GM03348 (cell line): ENCODE data around the gene CREBL2.
"Not testable (repeated sequence)": the region's sequence is repeated elsewhere in the genome, so short reads cannot be mapped to it uniquely, and the experiment has no call there.

ENCODE experiments used
- DNase-seq: peaks from one replicate; pipeline ENCODE4 v3.0.0; 2012; ENCODE audit warnings: low spot score

Gene CREBL2, protein sequence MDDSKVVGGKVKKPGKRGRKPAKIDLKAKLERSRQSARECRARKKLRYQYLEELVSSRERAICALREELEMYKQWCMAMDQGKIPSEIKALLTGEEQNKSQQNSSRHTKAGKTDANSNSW

DNA sequence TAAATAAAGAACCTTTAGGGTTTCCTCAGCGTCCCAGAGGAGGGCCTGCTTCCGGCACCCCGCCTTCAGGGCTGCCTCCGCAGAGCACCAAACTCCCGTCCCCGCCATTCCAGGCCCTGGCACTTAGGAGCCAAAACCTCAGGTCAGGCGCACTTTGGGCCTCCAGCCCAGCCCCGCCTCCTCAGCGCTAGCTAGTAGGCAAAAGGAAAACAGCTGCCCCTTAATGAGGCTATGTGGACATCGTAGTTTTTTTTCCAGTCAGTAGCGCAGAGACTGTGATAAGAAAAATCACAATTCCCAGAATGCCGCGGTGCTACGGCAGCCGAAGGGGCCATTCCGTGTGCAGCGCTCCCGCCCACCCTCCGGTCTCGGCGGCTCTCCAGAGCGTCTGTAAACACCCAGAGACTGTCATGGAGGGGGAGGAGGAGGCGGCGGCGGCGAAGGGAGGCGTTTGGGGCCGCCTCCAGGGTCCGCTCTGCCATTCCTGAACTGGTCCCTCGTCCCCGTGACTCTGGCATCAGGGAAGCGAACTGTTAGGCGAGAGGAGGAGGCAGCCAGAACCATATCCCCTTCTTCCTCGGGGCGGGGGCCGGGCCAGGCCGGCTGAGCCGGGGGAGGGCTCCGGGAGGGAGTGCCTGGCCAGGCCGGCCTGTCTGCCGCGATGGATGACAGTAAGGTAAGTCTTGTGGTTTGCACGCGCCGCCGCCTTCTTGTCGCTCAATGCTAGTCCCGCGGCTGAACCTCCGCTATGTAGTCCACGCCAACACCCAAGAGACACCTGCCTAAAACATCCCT is at the start of gene CREBL2:
Gene CREBL2 (plus strand): TSS at position 365 of the 795 bp plus-strand sequence. CDS start 297 bp downstream, at position 662.
- DNase-seq = peak; percentile 93

DNA sequence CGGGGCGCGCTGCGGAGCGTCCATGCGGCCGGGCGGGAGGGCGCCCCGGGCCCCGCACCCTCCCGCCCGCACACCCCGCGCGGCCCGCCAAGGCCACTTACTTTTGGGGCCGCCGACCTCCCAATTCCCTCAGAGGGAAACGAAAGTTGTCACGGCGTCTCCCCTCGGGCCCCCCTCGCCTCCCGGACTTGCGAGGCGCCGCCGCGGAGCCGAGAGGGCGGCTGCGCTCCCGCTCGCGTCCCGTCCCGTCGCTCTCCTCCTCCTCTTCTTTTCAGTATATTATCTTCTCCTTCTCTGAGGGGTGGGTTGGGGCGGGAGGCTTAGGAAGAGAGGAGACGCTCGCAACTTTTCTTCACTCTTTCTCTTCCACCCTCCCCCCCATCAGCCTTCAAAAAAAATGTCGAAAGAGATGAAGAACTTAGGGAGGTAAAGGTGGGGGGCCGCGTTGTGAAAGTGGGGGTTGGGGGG is 49.6 kb upstream of the CREBL2 start:
- DNase-seq = peak; percentile 59

DNA sequence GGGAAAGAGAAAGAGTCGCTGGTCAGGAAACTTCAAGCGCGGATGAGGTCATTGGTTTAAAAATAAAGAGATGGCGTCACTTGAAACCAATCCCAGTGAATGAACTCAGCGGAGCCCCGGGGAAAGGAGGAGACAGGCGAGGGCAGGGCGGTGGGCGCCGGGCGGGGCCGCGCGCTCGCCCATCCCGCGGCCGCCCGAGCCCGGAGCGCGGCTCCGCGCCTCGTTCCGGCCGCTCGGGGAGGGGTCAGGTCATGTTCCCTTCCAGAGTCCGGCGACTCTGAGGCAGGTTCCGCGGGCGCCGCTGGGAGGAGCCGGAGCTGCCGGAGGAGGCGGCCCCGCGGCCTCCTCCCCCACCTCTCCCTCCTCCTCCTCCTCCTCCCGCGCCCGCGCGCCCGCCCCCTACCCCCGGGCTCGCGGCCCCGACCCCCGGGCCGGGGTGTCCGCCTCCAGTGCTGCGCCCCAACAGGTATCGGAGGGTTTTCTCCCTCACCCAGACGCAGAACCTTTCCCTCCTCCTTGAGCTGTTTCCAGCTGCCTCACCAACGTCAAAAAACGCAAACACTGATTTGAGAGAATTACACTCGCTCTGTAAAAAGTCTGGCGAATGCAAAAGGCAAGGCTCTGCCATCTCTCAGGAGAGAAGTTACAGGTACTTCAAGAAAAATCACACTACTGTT is 49.0 kb upstream of the CREBL2 start, which contains the start of gene DUSP16:
Gene DUSP16 (minus strand): TSS at position 279 of the 677 bp plus-strand sequence. CDS start 41,765 bp downstream, outside the sequence.
- peak; percentile 95 for DNase-seq

DNA sequence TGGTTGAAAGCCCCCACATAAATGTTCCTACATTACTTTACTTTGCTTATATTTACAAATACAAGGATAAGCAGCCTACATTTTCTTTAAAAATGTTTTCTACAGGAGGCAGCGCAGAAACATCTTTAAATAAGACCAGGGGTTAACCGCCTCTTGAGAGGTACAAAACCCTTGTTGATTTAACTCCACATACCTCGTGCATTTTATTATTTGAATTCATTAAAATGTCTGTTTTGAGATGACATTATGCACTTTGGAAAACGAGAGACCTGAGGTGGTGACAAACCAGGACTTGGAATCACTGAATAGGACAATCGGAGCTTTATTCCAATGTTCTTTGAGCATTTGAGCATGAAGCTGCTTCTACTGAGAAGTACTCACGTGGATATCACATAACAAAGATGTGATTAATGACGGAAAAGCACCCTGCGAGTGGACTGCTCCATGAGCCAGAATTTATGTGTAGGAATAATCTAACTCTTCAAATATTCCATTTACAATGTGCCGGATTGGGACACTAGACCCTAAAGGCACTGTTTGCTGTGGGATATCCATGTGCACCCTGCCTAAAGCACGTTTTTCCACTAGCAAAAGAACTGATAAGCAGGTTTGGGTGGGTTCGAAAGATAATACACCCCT is 48.3 kb upstream of the CREBL2 start:
- DNase-seq = no peak

DNA sequence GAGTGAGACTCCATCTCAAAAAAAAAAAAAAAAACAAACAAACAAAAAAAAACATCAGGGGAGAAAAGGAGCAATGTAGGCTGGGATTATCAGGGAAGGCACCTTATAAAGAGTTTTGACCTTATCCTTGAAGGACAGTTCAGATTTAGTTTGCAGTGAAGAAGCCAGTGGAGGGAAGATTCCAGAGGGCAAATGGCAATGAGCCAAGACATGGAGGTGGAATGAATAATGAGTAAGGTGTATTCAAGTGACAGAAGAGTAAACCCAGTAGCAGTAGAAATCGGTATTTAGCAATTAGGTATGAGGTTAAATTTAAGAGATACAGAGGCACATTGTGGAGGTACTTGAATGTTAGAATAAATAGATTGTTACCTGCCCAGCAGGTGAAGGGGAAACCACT is 46.8 kb upstream of the CREBL2 start:
- DNase-seq = no peak

DNA sequence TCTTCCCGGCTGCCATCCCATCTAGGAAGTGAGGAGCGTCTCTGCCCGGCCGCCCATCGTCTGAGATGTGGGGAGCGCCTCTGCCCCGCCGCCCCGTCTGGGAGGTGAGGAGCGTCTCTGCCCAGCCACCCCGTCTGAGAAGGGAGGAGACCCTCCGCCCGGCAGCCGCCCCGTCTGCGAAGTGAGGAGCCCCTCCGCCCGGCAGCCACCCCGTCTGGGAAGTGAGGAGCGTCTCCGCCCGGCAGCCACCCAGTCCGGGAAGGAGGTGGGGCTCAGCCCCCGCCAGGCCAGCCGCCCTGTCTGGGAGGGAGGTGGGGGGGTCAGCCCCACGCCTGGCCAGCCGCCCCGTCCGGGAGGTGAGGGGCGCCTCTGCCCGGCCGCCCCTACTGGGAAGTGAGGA is 45.7 kb upstream of the CREBL2 start:
- DNase-seq = not testable (repeated sequence)

DNA sequence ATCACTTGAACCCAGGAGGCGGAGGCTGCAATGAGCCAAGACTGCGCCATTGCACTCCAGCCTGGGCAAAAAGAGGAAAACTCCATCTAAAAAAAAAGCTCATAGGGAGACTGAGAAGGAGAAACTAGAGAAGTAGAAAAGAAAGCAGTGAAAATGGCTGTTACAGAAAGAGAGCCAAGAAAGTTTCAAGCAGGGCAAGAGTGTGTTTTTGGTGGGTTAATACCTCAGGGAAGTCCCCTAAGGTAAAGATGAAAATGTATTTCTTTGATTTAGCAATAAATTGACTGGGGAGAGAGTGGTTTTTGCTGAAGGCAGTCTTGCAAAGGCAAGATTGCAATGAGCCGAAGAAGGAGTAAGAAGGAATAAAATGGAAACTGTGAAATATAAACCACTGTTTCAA is 39.0 kb upstream of the CREBL2 start:
- DNase-seq = no peak

DNA sequence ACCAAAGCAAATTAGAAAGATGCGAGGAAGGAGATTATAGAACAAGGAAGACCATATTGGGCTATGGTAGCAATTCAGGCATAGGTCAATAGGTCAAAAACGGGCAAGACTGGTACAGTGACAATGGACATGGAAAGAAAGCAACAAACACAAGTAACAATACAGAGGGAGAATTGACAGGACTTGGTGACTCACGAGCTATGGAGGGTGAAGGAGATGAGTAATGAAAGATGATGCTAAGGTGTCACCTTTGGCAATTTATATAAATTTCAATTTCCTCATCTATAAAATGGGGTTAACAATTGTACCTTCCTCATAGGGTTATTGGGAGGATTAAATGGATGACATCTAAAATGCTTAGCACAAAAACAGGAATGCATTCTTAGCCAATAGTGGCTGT is 33.9 kb upstream of the CREBL2 start:
- no peak for DNase-seq

DNA sequence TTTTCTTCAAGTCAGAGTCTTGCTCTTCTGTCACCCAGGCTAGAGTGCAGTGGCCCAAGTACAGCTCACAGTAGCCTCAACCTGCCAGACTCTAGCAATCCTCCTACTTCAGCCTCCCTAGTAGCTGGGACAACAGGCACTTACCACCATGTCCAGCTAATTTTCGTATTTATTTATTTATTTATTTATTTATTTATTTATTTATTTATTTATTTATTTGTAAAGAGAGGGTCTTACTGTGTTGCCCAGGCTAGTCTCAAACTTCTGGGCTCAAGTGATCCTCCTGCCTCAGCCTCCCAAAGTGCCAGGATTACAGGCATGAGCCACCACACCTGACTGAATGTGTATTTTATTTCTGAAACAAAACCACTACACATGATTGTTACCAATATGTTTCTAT is 31.0 kb upstream of the CREBL2 start:
- DNase-seq = not testable (repeated sequence)

DNA sequence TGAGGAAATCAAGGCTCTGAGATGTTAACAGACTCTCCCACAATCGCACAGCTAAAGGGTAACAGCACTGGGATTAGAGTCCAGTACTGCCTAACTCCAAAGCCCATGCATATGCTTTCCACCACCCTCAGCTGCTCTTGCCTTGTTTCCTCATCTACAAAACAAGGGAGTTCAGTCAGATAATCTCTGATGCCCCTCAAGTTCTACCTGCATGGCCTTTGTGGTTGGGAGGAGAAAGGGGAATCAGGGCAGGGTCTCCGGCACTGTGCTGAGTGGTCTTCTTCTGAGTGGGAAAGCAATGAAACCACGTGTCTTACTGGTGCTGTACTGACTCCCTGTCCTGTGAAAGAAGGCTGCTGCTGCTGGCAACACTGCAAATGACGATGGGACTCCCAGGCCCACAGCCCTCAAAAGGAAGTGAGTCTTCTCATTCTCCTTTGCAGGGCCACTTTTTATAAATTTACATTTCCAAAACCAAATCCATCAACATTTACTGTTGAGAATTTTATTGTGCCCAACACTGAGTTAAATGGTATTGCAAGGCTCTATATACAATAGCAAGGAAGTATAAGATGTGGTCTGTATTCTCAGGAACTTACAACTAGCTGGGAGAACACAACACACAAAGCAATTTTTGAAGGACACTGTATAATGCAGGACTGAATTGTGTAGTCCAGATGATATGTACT is 29.3 kb upstream of the CREBL2 start:
- DNase-seq = no peak

DNA sequence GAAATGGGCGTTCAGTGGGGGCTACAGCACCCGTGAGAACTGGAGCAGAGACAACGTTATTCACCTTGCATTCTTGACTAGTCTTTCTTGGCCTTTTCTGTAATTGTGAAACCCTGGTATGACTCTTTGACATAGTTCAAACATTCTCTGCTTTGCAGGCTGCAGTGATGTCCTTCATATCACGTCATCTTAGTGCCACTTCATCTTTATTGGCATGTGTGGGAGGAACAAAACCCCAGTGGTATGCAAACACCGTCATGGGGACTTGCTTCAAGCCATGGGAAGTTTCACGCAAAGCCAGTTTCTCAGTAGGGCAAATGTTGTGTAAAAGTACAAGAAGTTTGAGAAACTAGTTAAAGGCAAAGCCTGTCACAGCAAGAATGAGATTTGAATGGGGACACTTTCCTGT is 28.8 kb upstream of the CREBL2 start:
- no peak for DNase-seq

DNA sequence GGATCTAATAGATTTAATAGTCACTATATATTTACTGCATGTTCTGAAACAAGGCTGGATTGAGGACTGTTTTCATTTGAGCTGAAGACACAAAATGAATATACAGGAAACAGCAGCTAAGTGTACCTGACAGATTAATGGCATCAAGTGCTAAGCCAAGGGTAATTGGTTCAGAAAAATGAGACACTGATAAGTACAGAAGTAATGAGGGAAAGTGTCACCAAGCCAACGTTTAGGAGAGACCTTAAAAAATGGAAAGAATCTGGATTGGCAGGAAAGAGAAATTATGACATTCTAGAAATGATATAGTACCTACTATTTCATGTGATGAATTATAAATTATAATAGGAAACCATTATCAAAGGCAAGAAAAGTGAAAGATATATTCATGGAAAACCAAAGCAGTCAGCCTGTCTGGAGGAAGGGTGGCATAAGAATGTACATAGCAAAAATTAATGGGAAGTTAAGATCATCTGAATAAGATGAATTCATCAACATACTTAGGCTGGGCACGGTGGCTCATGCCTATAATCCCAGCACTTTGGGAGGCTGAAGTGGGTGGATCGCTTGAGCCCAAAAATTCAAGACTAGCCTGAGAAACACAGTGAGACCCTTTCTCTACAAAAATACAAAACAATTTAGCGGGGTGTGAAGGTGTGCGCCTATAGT is 28.0 kb upstream of the CREBL2 start:
- DNase-seq = no peak

DNA sequence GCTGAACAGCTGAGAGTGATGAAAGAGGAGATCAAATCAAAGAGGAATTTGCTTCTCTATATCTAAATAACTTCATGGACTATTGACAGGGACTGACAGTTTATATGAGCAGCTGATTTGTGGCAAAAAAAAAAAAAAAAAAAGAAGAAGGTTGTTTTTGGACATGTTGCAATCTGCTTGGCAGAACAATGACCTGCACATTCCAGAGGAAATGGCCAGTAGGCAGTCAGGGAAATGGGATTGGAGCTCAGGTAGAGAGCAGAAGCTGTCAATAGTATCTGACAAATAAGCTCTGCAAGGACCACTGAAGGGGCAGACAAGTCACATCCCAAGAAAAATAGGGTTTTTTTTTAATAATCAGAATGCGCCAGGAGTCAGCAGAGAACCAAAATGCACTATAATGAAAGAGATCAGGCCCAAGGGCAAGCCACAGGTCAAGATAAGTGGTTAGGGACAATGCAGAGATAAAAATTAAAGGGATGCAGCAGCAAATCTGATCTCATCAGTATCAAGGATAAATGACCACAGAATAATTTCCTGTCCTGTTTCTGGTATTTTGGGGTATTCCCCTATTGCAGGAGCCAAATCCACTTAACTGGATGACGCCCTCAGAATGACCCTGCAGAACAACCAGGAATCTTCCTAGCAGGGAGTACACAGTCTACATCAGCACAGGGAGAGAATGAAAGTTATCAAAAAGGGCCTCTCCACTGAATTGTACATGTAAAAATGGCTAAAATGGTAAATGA is 26.4 kb upstream of the CREBL2 start:
- DNase-seq = no peak

DNA sequence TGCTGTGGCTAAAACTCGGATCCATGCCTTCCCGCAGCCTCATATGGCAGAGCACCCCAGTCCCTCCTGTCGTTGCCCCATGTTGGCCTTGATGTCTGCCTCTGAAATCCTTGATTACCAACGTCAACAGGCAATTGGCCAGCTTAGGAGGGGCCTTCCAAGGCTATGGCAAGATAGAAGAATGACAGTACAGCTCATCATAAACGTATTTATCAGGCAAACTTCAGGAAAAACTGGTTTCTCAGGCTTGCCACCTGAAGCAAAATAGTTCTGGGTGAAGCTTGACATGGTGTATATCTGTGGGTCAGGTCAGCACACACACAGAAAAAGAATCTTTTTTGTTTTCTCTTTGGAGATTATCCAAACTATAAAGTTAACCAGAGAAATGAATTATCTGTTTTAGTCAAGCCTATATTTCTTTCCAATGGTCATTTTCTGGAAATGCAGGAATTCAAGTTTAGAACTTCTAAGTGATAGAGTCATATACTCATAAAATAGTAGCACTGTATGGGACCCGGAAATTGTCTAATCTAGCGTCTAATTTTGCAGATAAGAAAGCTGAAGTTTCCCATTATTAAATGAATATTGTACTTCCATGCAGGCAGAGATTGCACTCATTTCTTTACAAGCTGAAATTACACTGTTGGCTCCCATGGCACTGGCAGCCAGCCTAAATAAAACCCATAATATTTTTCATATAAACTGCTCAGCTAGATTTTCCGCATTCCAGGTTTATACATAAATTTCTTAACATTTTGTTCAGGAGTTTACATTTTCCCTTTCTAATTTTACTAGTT is 24.6 kb upstream of the CREBL2 start:
- DNase-seq = no peak

DNA sequence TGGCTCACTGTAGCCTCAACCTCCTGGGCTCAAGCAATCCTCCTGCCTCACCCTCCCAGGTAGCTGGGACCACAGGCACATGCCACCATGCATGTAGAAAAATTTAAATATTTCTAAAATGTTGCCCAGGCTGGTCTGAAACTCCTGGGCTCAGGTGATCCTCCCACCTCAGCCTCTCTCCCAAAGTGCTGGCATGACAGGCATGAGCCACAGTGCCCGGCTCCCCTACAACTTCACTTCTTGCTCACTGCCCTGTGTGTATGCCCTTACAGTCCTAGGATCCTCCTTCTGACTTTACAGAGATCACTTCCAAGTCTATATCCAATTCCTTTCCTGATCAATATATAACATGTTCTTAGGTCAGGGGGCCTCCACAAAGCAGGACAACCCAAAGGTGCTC is 23.8 kb upstream of the CREBL2 start:
- DNase-seq = no peak

DNA sequence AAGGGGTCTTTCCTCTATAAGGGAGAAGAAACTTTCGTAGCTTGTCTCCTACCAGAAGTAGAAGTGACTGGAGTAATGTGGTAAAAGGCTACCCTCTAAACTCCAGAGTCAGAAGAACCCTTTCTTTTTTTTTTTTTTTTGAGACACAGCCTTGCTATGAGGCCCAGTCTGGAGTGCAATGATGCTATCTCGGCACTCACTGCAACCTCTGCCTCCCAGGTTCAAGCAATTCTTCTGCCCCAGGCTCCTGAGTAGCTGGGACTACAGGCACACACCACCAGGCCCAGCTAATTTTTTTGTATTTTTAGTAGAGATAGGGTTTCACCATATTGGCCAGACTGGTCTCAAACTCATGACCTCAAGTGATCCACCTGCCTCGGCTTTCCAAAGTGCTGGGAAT is 23.2 kb upstream of the CREBL2 start:
- not testable (repeated sequence) for DNase-seq

DNA sequence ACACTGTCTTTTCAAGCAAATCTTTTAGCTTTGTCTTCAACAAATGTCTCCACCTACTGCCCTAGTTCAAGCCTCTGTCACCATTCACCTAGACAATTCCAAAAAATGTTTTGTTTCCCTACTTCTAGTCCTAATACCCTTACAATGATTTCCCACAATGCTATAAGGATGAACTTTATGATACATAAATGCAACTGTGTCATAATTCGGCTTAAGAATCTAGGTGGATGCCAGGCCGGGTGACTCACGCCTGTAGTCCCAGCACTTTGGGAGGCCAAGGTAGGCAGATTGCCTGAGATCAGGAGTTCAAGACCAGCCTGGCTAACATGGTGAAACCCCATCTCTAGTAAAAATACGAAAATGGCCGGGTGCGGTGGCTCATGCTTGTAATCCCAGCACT is 20.7 kb upstream of the CREBL2 start:
- no peak for DNase-seq

DNA sequence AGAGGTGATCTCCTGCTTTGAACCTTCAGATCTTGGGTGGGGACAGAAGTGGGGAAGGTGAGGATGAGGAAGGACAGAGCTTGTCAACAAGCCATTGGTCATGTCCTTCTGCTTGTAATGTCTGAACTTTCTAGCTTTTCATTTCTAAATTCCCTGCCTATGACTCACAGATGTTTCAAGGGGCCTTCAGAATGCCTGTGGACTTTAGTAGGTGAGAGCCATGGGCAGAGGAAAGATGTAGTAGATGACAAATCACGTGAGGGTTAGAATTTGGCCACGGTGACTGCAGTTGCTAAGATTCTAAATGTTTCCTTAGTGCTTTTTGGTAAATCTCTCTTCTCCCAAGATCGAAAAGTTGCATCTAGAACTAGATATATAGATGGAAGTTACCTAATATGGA is 18.7 kb upstream of the CREBL2 start:
- peak; percentile 44 for DNase-seq

DNA sequence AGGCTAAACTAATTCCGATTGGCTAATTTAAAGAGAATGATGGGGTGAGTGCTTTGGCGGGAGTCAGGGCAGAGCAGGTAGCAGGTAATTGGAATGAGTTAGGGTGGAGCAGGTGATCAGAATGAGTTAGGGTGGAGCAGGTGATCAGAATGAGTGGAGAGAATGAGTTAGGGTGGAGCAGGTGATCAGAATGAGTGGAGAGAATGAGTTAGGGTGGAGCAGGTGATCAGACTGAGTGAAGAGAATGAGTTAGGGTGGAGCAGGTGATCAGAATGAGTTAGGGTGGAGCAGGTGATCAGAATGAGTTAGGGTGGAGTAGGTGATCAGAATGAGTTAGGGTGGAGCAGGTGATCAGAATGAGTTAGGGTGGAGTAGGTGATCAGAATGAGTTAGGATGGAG is 15.7 kb upstream of the CREBL2 start:
- not testable (repeated sequence) for DNase-seq

DNA sequence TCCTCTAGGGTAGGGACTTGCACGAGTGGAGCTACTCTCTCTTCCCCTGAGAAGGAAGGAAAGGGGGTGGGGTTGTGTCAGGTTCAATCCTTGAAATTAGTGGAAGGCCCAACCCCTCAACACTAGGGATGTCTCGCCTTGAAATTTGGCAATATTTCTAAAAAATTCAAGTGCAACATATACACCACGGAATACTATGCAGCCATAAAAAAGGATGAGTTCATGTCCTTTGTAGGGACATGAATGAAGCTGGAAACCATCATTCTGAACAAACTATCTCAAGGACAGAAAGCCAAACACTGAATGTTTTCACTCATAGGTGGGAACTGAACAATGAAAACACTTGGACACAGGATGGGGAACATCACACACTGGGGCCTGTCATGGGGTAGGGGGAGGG is 15.1 kb upstream of the CREBL2 start:
- DNase-seq = not testable (repeated sequence)
